Measurements from ENCODE around the gene ITGA3.

Gene ITGA3

DNA sequence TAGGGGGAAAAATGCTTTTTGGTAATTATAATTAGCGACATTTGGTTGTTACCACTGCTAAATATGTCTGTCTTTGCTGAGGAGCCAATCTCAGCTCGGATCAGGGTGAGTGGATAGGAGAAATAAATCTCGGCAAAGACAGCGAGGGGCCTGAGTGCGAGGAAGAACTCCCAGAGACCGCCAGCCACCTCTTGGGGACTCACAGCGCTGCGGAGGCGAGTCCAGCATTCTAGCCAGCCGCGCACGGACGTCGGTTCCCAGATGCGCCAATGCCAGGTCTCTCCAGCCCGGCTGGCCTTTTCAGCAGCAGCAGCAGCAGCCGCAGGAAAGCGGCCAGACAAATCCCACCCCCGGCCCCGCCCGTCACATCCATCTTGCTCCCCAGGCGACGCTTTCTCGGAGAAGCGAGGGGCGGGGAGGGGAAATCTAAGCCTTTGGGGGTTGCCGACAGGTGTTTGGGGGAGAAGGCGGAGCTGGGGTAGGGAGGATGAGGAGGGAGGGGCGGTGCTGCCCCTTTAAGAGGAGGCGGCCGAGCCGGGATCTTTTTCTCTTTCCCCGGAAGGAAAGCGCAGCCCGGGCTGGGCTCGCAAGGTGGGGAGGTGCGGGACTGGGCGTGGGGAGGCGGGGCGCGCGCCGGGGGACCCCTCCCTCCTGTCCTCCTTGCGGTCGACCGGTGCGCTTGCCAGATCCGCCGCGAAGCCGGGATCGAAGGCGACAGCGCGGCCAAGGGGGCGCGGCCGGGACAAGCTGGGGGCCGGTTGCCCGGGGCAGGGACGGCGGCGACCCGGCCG is at the start of gene ITGA3:
ITGA3 (plus strand) TSS at position 685 of the 791 bp plus-strand sequence. CDS start 330 bp downstream, outside the sequence.
- DNase-seq (ENCODE audit: low read depth in 4 of 4, low spot score in 1 of 4) = peak; percentile 18 to 62 (median 30)

DNA sequence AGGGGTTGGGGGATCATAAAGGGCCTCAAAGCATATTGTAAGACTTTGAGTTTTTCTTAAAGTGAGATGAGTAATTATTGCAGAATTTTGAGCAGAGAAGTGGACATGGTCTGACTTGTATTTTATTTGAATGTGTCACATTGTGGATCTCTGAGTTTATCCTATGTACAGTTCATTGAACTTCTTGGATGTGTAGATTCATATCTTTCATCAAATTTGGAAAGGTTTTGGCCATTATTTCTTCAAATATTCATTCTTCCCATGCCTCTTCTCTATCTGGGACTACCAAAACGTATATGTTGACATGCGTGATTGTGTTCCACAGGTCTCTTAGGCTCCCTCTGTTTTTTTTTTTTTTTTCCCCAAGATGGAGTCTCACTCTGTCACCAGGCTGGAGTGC is 46.6 kb upstream of the ITGA3 start:
- DNase-seq (ENCODE audit: low read depth in 4 of 4, low spot score in 1 of 4) = no peak

DNA sequence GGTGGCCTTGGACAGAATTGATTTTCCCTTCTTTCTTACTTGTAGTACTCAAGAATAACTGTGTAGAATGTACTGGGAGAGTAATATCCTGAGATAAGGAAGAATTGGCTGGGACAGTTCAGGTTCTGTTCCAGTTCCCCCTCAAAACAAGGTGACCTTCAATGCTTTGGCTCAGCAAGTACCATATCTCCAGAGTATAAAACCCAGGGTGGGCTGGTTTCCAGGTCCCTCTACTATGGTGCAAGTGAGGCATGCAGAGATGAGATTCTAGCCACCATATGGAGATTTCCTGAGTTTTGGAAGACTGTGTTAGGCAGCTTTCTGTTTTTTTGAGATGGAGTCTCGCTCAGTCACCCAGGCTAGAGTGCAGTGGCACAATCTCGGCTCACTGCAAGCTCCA is 42.8 kb upstream of the ITGA3 start:
- DNase-seq (ENCODE audit: low read depth in 4 of 4, low spot score in 1 of 4) = no peak

DNA sequence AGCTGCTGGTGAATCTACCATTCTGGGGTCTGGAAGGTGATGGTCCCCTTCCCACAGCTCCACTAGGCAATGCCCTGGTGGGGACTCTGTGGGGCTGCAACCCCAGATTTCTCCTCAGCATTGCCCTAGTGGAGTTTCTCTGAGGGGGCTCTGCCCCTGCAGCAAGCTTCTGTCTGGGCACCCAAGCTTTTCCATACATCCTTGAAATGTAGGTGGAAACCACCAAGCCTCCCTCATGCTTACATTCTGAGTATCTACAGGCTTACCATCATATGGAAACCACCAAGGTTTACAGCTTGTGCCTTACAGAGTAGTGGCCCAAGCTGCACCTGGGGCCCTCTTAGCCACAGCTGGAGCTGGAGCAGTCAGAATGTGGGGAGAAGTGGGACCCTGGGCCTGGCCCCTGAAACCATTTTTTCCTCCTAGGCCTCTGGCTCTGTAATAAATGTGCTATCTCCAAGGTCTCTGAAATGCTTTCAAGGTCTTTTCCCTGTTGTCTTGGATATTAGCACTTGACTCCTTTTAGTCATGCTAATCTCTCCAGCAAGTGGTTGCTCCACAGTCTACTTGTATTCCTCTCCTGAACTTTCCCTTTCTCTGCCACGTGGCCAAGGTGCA is 41.3 kb upstream of the ITGA3 start:
- no peak for DNase-seq (ENCODE audit: low read depth in 4 of 4, low spot score in 1 of 4)

DNA sequence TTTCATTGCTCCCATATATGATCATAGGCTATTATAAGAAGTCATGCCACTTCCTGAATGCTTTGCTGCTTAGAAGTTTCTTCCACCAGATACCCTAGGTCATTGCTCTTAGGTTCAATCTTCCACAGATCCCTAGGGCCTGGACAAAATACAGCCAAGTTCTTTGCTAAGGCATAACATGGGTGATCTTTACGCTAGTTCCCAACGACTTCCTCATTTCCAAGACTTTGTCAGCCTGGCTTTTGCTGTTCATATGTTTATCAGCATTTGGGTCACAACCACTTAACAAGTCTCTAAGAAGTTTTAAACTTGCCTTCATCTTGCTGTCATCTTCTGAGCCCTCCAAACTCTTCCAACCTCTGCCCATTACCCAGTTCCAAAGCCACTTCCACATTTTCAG is 40.8 kb upstream of the ITGA3 start:
- DNase-seq (ENCODE audit: low read depth in 4 of 4, low spot score in 1 of 4) = no peak

DNA sequence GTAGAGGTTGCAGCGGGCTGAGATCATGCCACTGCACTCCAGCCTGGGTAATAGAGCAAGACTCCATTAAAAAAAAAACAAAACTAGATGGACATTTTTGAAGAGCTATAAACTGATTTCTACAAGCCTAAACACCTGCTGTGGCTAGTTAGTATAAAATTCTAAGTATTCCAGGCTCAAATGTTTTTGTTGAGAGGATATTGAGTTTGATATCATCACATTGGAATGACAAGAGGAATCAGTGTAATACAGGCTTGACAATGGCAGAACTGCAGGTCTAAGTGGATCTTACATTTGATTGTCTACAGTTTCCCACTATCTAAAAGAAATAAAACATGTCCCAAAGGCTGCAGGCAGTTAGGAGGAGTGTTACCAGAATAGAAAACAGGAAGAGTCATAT is 37.0 kb upstream of the ITGA3 start:
- DNase-seq (ENCODE audit: low read depth in 4 of 4, low spot score in 1 of 4) = no peak

DNA sequence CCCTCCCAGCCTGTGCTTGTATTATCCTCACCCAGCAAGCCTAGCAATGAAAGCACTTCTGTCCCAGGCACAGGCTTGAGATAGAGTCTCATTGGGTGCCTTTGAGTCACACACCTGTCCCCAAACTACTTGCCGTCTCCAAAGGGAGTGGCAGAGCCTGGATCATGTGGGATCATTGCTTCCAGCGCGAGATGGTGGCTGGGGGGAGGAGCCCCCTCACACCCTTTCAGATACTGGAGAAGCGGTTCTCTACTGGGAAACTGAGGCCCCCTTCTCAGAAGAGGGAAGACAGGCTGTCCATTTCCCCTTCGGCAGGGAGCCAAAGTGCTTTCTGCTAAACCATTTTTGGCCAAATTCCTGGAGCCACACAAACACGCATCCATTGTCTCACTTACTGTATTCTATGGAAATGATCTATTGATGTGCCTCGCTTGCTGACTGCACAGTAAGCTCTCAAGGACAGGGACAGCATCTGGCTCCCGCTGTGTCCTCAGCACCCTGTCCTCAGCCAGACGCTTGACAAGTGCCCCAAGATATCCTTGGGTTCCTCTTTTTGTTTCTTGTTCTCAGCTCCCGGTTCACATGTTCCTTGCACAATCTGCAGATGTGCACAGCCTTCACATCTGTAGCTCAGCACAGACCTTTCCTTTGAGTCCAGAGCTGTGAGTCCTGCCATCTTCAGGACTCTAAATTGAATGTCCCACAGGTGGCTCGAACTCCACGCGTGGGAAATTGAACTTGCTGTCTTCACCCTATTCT is 34.9 kb upstream of the ITGA3 start:
- DNase-seq (ENCODE audit: low read depth in 4 of 4, low spot score in 1 of 4) = no peak

DNA sequence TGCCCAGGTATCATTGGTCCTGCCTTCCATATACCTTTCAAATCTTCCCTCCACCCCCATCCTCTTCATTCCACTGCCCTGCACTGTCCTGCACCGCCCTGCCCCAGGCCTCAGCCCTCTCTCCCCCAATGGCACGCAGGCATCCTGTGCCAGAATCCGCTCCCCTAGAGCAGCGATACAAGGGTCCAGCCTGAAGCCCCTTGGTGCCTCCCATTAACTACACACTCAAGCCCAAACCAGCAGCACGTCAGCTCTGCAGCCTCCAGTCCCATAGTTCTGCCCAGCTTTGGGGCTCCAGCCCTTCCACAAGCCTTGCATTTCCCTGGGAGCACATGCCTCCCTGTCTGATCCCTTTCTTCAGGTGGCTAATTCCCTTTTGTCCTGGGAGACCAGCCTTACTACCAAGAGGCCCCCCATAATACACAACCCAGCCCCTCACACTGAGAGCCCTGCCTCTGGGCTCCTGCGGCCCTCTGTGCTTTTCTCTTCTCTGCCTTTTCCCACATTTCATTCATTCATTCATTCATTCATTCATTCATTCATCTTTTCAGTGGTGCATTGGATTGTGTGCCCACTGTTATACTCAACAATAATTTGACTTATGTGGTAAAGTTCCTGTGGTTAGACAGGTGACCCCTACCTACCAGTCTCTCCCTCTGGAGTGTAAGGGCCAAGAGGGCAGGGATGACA is 34.1 kb upstream of the ITGA3 start:
- no peak for DNase-seq (ENCODE audit: low read depth in 4 of 4, low spot score in 1 of 4)

DNA sequence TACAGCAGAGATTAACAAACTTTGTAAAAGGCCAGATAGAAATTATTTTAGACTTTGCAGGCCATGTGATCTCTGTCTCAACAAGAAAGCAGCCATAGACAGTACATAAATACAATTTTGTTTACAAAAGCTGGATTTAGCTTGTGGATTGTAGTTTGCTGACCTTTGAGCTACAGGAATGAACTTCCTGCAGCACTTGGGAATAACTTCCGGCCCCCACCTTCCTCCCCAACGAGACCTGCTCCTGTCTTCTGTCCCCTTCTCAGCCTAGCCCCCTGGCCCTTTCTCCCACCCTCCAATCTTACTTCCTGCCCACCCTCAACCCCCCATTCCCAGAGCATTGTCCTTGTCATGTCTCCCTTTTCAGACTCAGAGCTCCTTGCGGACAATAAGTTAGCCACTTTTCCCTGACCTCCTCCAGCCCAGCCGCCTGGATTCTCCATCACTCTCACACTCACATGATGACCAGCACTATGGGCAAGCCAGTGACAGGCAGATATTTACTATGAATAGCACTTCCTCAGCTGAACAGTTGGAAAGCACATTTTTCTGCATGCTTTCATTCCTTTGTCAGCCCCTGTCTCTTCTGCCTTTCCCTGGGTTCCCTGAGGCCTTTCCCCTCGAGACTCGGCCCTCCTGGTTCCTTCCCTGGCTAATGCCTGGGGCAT is 33.3 kb upstream of the ITGA3 start:
- no peak for DNase-seq (ENCODE audit: low read depth in 4 of 4, low spot score in 1 of 4)

DNA sequence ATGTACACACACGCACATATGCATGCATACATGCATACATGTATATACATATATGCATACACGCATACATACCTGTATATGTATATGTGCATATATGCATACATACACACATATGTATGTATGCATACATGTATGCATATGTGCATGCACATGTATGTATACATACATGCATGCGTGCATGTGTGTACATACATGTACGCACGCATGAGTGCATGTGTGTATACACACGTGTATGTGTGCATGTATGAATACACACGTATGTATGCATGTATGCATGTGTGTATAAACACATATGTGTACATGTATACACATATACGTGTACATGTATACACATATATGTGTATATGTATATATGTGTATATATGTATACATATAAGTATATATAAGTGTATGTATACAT is 32.4 kb upstream of the ITGA3 start:
- no peak for DNase-seq (ENCODE audit: low read depth in 4 of 4, low spot score in 1 of 4)

DNA sequence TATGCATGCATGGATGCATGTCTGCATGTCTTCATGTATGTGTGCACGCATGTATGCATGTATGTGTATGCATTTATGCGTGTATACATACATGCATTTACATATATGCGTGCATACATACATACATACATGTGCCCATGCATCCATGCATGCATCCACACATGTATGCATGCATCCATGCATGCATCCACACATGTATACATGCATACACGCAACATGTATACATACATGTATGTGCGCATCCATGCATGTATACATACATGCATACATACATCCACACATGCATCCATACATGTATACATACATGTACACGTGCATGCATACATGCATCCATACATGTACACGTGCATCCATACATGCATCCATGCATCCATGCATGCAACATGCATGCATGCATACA is 31.1 kb upstream of the ITGA3 start:
- DNase-seq (ENCODE audit: low read depth in 4 of 4, low spot score in 1 of 4) = no peak

DNA sequence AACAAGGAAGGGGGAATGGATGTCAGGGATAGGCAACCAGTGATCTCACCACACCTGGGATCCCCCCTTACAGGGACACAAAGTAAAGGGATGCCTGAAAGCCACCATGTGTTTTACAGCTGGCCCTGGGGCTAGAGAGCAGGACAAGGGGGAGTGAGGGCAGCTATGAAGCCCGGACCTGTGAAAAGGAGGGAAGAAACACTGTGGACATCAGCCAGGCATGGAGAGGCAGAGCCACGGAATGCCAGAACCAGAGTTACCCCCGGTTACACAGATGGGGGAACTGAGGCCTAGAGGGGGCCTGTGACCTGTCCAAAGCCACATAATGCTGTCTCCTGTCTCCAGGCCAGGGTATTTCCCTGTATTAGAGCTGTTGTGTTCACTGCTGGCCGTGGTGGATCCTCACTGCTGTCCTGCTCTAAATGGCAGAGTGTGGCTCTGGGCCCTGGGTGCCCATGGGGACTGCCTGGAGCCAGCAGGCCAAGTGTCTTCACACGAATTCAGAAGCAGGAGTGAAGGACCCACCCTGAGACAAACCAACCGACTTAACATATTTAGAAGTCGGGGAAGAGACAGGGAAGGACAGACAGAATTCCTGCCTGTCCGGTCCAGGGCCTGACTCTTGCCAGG is 29.7 kb upstream of the ITGA3 start:
- DNase-seq (ENCODE audit: low read depth in 4 of 4, low spot score in 1 of 4) = no peak

DNA sequence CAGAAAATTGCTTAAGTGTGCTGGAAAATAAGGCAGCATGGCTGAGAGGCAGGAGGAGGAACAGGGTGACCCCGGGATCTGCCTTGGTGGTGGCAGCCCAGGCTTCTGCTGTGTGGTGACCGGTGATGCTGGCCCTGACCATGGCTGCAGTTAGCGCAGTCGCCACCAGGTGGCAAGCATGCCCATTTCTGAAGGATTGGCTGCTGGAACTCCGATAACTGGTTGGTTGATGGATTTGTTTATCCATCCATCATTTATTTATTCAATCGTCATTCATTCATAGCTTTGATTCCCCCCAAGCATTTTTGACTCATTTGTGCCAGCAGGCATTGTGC is 29.1 kb upstream of the ITGA3 start:
- DNase-seq (ENCODE audit: low read depth in 4 of 4, low spot score in 1 of 4) = peak; percentile 54 to 76 (median 69)

DNA sequence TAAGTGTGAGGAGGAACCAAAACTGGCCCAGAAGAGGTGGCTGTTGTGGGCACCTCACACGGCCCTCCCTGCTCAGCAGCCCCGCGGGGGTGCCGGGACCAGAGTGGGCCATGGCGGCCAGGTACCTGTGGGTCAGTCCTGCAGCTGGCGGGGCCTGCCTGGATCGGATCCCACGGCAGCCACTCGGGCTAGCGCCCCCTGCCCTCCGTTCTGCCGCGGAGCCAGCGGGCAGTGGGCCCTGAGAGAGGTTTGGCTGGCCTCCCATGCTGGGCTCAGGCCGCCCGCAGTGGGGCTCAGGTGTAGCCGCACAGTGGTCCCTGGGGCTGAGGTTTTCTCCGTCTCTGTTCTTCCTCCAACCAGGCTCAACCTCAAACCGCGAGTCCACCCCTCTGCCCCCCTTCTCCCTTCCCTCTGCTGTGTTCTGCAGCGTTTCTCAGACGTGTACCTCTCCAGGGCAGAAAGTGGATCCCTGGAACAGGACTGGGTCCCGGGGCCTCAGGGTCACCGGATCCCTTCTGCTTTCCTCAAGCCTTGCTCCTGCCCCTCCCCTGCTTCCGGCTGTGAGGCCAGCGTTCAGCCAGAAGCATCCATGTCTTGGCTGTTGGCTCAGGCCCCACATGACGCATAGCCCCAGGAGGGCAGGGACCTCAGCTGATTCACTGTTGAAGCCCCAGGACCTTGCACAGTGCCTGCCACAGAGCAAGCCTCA is 28.6 kb upstream of the ITGA3 start:
- DNase-seq (ENCODE audit: low read depth in 4 of 4, low spot score in 1 of 4) = no peak

DNA sequence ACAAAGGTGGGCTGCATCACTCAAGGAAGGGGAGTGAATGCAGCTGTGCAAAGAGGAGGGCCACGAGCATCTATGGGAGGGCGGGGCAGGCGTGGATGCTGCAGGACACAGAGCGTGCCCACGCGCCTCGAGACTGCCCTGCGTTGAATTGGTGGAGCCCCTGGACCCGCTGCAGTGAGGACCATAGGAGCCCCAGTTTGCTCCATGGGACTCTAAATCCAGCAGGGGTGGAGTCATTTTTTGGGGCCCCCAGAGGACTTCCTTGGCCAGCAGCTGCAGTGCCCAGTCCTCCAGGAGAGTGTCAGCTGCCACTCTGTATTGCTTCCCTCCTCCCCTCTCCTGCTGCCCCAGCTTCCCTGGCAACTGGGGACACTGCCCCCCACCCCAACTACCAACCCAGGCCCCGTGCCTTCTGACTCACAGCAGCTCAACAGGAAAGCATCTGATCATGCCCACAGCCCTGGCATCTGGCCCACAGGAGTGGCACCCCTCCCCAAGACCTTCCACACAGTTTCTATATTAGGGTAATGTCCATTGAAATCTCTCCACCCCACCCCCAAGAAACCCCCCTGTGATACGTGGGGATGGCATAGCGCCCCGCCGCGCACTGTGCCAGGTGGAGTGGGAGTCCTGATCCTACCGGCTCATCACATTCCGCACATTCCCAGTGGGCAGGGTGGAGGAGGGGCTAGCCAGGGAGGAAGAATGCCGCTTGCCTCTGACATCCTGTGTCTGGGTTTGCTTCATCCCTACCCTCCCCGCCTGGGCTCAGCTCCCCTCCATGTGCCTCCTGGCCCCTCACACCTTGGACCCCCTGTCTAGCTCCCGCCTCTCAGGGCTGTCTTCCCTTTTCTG is 27.8 kb upstream of the ITGA3 start:
- DNase-seq (ENCODE audit: low read depth in 4 of 4, low spot score in 1 of 4) = no peak

DNA sequence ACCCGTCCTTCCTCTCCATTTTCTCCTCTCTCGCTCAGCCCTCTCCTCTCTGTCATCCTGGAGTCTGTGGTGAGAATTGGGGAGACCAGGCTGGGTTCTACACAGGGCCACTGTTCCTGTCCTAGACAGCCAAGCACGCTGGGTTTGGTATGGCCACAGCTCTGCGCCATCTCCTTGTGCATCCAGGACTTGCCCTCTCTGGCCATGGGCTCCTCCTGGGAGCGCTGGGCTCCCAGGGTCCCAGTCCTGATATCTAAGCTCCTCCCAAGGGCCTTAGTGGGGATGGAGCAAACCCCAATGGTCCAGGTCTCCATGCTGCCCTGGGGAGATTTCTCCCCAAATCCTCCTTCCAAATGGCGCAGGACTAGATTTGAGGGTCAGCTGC is 27.2 kb upstream of the ITGA3 start:
- DNase-seq (ENCODE audit: low read depth in 4 of 4, low spot score in 1 of 4) = no peak

DNA sequence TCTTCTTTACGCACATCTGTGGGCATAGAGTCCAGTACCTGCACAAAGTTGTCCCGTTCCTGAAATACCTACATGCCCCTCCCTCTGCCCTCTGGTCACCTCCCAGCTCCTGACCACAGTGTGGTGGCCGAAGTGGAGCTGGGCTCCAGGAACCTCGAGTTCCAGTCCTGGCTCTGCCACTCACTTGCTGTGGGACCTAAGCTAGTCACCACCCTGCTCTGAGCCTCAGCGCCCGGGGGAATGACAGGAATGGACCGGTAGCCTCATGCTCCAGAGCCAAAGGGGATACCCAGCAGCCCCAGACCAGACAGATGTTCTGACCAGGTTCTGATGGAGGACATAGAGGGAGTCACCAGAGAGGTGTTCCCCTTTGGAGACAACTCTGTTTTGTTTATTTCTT is 26.7 kb upstream of the ITGA3 start:
- no peak for DNase-seq (ENCODE audit: low read depth in 4 of 4, low spot score in 1 of 4)

DNA sequence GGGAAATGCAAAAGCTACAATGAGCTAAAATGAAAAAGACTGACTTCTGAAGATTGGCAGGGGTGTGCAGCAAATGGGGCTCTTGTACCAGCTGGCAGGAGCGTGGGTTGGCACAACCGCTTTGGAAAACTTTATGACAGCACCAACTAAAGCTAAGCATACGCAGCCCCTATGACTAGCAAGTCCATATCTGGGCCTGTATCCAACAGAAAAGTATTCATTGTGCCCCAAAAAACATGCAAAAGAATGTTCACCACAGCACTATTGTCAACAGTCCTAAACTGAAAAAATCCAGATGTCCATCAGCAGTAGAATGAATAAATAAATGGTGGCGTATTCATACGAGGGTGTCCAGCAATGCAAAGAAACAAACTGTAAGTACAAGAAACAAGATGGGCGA is 22.6 kb upstream of the ITGA3 start:
- DNase-seq (ENCODE audit: low read depth in 4 of 4, low spot score in 1 of 4) = no peak
